GM23338 (cell line): ENCODE results near the gene PTH1R. TPM values are rescaled to one million over a fixed set of nuclear protein-coding genes. Genes with fewer than 3 reads are reported as not detected.

ENCODE experiments used
- ATAC-seq: fragments of 200-7000 bp; cut with Tn5 transposase; 3 replicates; pipeline ENCODE4 v1.9.1; 2020
- DNase-seq: peaks from one replicate; pipeline ENCODE4 v3.0.0-alpha.2; 2015; ENCODE audit warnings: low spot score
- H2AFZ ChIP-seq: fragments of 200-600 bp; sonication (generic); 2 replicates; pipeline ENCODE4 v1.8.0; 2016; ENCODE audit warnings: antibody characterized with exemption, mild to moderate bottlenecking, moderate library complexity
- H3F3A ChIP-seq: fragments of 200-600 bp; sonication (generic); replicated peaks from 2 replicates; pipeline ENCODE4 v1.8.0; 2017; ENCODE audit warnings: antibody characterized with exemption, mixed run types, low read depth
- H3K27ac ChIP-seq: fragments of 200-600 bp; sonication (generic); 2 replicates; pipeline ENCODE4 v1.6.1; 2016; ENCODE audit warnings: low read depth
- H3K27me3 ChIP-seq: fragments of 200-600 bp; sonication (generic); 2 replicates; pipeline ENCODE4 v1.8.0; 2016; ENCODE audit warnings: mild to moderate bottlenecking, mixed run types, moderate library complexity; ENCODE audit not compliant: insufficient read depth
- H3K36me3 ChIP-seq: fragments of 200-600 bp; sonication (generic); 2 replicates; pipeline ENCODE4 v1.8.0; 2016; ENCODE audit warnings: mild to moderate bottlenecking; ENCODE audit not compliant: insufficient read depth
- H3K4me1 ChIP-seq: fragments of 200-600 bp; sonication (generic); 2 replicates; pipeline ENCODE4 v1.8.0; 2016; ENCODE audit warnings: mild to moderate bottlenecking, moderate library complexity; ENCODE audit not compliant: insufficient read depth
- H3K4me2 ChIP-seq: fragments of 200-600 bp; sonication (generic); 2 replicates; pipeline ENCODE4 v1.7.1; 2017; ENCODE audit warnings: mixed run types
- H3K4me3 ChIP-seq: fragments of 200-600 bp; sonication (generic); 2 replicates; pipeline ENCODE4 v1.6.1; 2016; ENCODE audit warnings: mixed run types
- H3K79me2 ChIP-seq: fragments of 200-600 bp; sonication (generic); replicated peaks from 2 replicates; pipeline ENCODE4 v1.8.0; 2017; ENCODE audit warnings: mild to moderate bottlenecking; ENCODE audit not compliant: insufficient read depth
- H3K9me2 ChIP-seq: fragments of 200-600 bp; sonication (generic); 2 replicates; pipeline ENCODE4 v1.8.0; 2017; ENCODE audit not compliant: insufficient read depth
- H4K20me1 ChIP-seq: fragments of 200-600 bp; sonication (generic); replicated peaks from 2 replicates; pipeline ENCODE4 v1.8.0; 2017; ENCODE audit warnings: mild to moderate bottlenecking; ENCODE audit not compliant: insufficient read depth
- H3K27ac Mint-ChIP-seq: 2 replicates; pipeline ENCODE4 v1.8.0; 2020; ENCODE audit warnings: inconsistent platforms, mild to moderate bottlenecking, moderate library complexity, mixed read lengths
- H3K27me3 Mint-ChIP-seq: 3 replicates; pipeline ENCODE4 v1.8.0; 2022; ENCODE audit warnings: low read depth, mild to moderate bottlenecking, moderate library complexity, mixed read lengths, inconsistent platforms; ENCODE audit not compliant: insufficient read depth, poor library complexity
- H3K36me3 Mint-ChIP-seq: 3 replicates; pipeline ENCODE4 v1.8.0; 2021; ENCODE audit warnings: low read depth, mild to moderate bottlenecking, inconsistent platforms, moderate library complexity, mixed read lengths
- H3K4me1 Mint-ChIP-seq: 3 replicates; pipeline ENCODE4 v1.8.0; 2020; ENCODE audit warnings: mild to moderate bottlenecking, inconsistent platforms, mixed read lengths
- H3K4me3 Mint-ChIP-seq: 3 replicates; pipeline ENCODE4 v1.8.0; 2021; ENCODE audit warnings: moderate library complexity, mild to moderate bottlenecking, inconsistent platforms, mixed read lengths
- H3K9me3 Mint-ChIP-seq: 3 replicates; pipeline ENCODE4 v1.8.0; 2020; ENCODE audit warnings: moderate library complexity, mild to moderate bottlenecking, inconsistent platforms, mixed read lengths
- CREB1 ChIP-seq: fragments of 250-450 bp; sonication (Bioruptor Pico); IDR thresholded peaks from 2 replicates; pipeline ENCODE4 v1.5.0; 2020; ENCODE audit warnings: low read depth, mild to moderate bottlenecking, moderate library complexity
- CTCF ChIP-seq, 2 experiments: fragments of 200-600 bp in 1 of 2; sonication (generic) in 1 of 2; conservative IDR thresholded peaks; 2 replicates each; pipeline versions ENCODE4 v1.5.1 to v1.6.1; 2016 to 2017; ENCODE audit warnings: antibody characterized with exemption in 2 of 2, low read depth in 2 of 2, mild to moderate bottlenecking in 2 of 2, moderate library complexity in 1 of 2
- ETS1 ChIP-seq: IDR thresholded peaks from 2 replicates; pipeline ENCODE4 v1.6.1; 2016; ENCODE audit warnings: antibody characterized with exemption
- EZH2phosphoT487 ChIP-seq: fragments of 200-600 bp; sonication (generic); IDR thresholded peaks from one replicate; pipeline ENCODE4 v1.8.1; 2018; ENCODE audit warnings: antibody characterized with exemption; ENCODE audit not compliant: unreplicated experiment
- JUNB ChIP-seq: IDR thresholded peaks from one replicate; pipeline ENCODE4 v1.6.1; 2016; ENCODE audit warnings: antibody characterized with exemption; ENCODE audit not compliant: unreplicated experiment
- NANOG ChIP-seq: IDR thresholded peaks from 2 replicates; pipeline ENCODE4 v1.6.1; 2016; ENCODE audit warnings: antibody characterized with exemption, borderline replicate concordance
- POLR2AphosphoS5 ChIP-seq: IDR thresholded peaks from 2 replicates; pipeline ENCODE4 v1.6.1; 2016; ENCODE audit warnings: antibody characterized with exemption, low read depth
- ZNF114 ChIP-seq: fragments of 250-450 bp; sonication (Bioruptor Pico); IDR thresholded peaks from 2 replicates; pipeline ENCODE4 v1.5.0; 2020; ENCODE audit warnings: mild to moderate bottlenecking, moderate library complexity
- ZNF462 ChIP-seq: fragments of 250-450 bp; sonication (Bioruptor Pico); IDR thresholded peaks from 2 replicates; pipeline ENCODE4 v1.5.0; 2020; ENCODE audit warnings: mild to moderate bottlenecking, moderate library complexity
- polyA plus RNA-seq: library from polyadenylated mRNA; unstranded; fragments of >200 nt; fragmentation: Nextera tagmentation; extraction: Ambion mirVana; gene quantifications from 2 replicates; pipeline ENCODE4 v1.2.1, GENCODE V29; 2016
- total RNA-seq: library from RNA; depleted of rRNA; stranded (reverse); fragments of >200 nt; shearing (Covaris generic); gene quantifications from 2 replicates; pipeline ENCODE4 v1.2.3, GENCODE V29; 2014

Gene PTH1R
- total and polyA plus RNA-seq, 2 experiments from 2014 or later: 1.3 to 1.9 TPM

- no peaks in the 10 kb centered on the region for H3K9me2 ChIP-seq
- no peaks in the 10 kb centered on the region for H3K36me3 Mint-ChIP-seq
- H3K27ac Mint-ChIP-seq: no peak overlapping the region
- H2AFZ ChIP-seq: no peak overlapping the region
- H3K4me1 ChIP-seq: peaks cover 28% of the 10 kb centered on the region
- H3K27me3 ChIP-seq: peaks cover 69% of the 10 kb centered on the region
- no peak for TF ChIP-seq ZNF114
- TF ChIP-seq NANOG: no peak
- no peak for TF ChIP-seq POLR2AphosphoS5
- no peak for TF ChIP-seq ETS1
- TF ChIP-seq CTCF (conservative IDR thresholded peaks at IDR 0.05; ENCODE audit: low read depth in 2 of 2): no peak
- no peak for TF ChIP-seq JUNB
- TF ChIP-seq CREB1 (CRISPR knock-in tag): no peak
- TF ChIP-seq EZH2phosphoT487: no peak
- no peak overlapping the region for H3K27ac ChIP-seq
- no peak overlapping the region for H3K4me2 ChIP-seq
- no peak for ATAC-seq
- H3F3A ChIP-seq: no peaks in the 10 kb centered on the region
- H3K9me3 Mint-ChIP-seq: no peaks in the 10 kb centered on the region
- peaks cover 15% of the 10 kb centered on the region for H3K4me1 Mint-ChIP-seq
- H3K27me3 Mint-ChIP-seq: peaks cover 77% of the 10 kb centered on the region
- no peak for DNase-seq
- no peaks in the 10 kb centered on the region for H3K79me2 ChIP-seq
- H3K4me3 Mint-ChIP-seq: no peak overlapping the region
- H3K4me3 ChIP-seq: no peak overlapping the region
- no peaks in the 10 kb centered on the region for H3K36me3 ChIP-seq
- no peaks in the 10 kb centered on the region for H4K20me1 ChIP-seq
Observed at GRCh38 chr3:46891132-46891531, 13.6 kb downstream of the PTH1R start.

- Mint-ChIP-seq H3K27me3 (peaks cover 64% of the 10 kb centered on the region), H3K9me3 (no peaks in the 10 kb centered on the region), H3K36me3 (no peaks in the 10 kb centered on the region), H3K4me1 (peaks cover 14% of the 10 kb centered on the region), H3K27ac (no peak overlapping the region), H3K4me3 (peak overlapping the region; percentile 77)
- H3K27ac ChIP-seq: no peak overlapping the region
- H3K79me2 ChIP-seq: no peaks in the 10 kb centered on the region
- peak overlapping the region; percentile 91 for H3K4me2 ChIP-seq
- H3K4me1 ChIP-seq: peaks cover 21% of the 10 kb centered on the region
- H3K27me3 ChIP-seq: peaks cover 55% of the 10 kb centered on the region
- H3K36me3 ChIP-seq: no peaks in the 10 kb centered on the region
- DNase-seq (peak; percentile 94), ATAC-seq (peak; percentile 93)
- peak overlapping the region; percentile 69 for H3K4me3 ChIP-seq
- H3F3A ChIP-seq: no peaks in the 10 kb centered on the region
- no peaks in the 10 kb centered on the region for H3K9me2 ChIP-seq
- peak overlapping the region; percentile 99 for H2AFZ ChIP-seq
- no peaks in the 10 kb centered on the region for H4K20me1 ChIP-seq
- TF ChIP-seq POLR2AphosphoS5 (peak; percentile 27; the same call in 1 of the 2 replicates), CTCF (conservative IDR thresholded peaks at IDR 0.05; ENCODE audit: low read depth in 2 of 2) (peak in 1 of 2 experiments; percentile 40; a peak in 2 of 4 replicates), ZNF462 (CRISPR knock-in tag) (no peak)
Observed at GRCh38 chr3:46892285-46893145, 15.0 kb downstream of the PTH1R start.
